Stimulated activated CD4-positive, alpha-beta T cell treated with anti-CD3 and anti-CD28 coated beads, TNF-alpha, amount 100 ng/mL, for 48 hours (primary cell): ENCODE results near the gene DSC3.

Source experiments
- DNase-seq, 3 donors: peaks; one replicate each; pipeline ENCODE4 v3.0.0-alpha.2; 2020; ENCODE audit warnings: low read depth in 3 of 3

DSC3 gene

GRCh38 chr18:30971338-30971956 lies 71.1 kb downstream of the DSC3 start:
- DNase-seq: no peak

DNA sequence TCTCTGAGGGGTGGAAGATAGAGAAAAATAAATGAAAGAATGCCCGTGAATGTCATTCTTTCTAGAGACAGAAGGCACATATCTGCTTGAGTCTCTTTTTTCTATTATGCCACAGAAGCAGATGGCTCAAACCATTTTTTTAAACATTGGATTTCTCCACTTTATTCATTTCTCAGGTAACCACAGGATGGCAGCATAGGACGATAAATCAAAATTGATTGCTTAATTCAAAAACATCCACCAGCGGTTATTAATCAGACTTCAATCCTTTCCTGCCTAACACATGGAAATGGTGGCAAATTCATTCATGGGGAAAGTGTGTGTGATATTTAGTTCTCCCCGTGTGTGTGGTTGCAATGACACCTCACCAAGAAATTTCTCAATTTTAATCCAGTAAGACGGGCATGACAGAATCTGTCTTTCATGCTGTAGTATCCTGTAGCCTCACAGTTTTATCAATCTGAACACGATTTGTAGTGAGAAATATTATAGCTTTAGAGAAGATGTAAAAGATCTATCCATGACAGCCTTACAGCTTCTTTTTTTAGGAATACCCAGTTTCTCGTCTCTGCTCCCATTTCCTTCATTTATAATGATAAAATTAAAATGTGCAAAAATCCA lies 72.2 kb downstream of the DSC3 start:
- DNase-seq: no peak

DNA sequence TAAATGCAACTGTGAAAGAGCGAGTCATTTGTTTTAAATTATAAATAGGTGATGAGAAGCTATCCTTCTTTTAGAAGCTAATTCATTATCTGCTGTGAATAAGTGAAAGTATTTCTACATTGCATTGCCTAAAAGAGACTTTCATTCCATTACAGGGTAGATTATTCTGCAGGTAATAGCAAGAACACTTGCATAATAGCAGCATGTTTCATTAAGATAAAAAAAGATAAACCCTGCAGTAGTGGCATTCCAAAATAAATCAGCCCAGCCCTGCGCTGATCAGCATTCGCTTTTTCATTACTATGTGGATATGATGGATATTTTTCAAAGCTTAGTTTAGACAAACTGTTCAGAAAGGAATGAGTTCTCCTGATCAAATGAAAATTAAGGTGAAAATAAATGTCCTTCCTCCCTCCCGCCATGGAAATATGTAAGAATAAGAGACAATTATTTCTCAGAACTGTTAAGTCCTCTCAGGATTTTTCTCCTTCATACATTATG lies 72.8 kb downstream of the DSC3 start:
- DNase-seq: no peak

GRCh38 chr18:30967701-30968100 lies 74.8 kb downstream of the DSC3 start:
- no peak for DNase-seq

DNA sequence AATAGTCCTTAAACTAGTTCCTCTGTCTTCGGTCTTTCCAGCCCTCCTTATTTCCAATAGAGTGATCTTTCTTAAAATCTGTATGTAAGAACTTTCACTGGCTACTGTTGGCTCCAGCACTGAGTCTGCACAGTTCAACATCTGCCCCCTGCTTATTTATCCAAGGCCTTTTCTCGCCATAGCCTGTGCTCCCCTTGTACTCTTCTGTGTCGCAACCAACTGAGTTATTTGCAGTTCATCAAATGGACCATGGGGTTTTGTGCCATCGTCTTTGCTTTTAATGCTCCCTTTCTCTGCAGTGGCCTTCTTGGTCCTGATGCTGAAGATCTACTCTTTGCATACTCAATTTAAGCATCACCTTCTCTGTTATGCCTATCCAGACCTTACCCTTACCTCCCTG lies 77.3 kb downstream of the DSC3 start:
- no peak for DNase-seq

DNA sequence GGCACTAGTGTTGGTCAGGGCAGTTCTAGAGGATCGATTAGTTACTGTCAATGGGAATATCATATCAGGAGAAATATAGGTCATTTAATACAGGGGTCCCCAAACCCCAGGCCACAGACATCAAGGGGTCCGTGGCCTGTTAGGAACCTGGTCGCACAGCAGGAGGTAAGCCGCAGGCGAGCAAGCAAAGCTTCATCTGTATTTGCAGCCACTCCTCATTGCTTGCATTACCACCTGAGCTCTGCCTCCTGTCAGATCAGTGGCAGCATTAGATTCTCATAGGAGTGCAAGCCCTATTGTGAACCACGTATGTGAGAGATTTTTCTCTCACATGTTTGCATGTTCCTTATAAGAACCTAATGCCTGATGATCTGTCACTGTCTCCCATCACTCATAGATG lies 81.9 kb downstream of the DSC3 start:
- no peak for DNase-seq

GRCh38 chr18:30957066-30957465 lies 85.5 kb downstream of the DSC3 start:
- DNase-seq: no peak

- no peak for DNase-seq
Observed at GRCh38 chr18:30954262-30954661, 88.3 kb downstream of the DSC3 start.

DNA sequence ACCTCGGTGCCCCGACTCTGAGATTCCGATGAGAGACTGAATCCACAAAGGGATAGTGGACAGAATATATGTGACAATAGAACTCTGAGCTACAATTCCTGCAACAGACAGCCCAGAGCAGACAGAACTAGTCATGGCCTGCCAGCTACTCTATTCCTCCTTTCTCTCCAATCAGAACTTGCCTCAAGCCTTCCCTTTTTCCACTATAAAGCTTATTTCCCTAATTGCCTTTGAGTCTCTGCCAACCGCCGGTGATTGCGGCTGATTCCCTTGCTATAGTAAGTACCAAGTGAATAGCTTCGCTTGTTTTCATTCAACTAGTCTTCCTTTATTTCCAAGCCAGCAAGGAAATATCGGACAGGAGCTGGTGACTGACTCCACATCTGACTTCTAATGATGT lies 96.8 kb downstream of the DSC3 start:
- no peak for DNase-seq

DNA sequence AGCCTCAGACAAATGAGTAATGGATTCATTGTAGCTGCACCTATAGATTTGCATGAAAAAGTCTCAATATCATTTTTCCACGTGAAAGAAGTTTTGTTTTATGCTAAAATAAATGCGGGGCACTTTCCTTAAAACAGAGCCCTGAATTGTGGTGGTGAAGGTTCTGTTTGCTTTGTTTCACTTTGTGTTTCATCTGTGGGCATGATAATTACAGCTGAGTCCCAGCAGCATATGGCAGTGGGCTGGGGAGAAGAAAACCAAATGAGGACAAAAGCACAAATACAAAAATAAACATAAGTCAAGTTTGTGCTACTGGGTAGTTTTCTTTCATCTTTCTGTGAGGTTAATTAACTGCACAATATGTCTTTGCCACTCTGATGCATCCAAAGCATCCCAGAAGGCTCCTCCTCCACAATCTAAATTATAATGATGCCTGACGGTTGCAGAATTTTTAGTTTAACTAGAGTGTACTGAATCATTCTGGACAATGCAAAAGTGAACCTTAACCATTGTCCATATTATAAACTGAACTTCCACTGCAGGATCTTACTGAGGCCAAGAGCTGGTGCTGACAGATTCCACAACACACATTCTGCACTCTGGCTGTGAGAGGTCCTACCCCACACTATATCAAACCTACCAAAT lies 97.6 kb downstream of the DSC3 start:
- DNase-seq: no peak

- no peak for DNase-seq
Observed at GRCh38 chr18:30940952-30941539, 101.5 kb downstream of the DSC3 start.
